Activated CD4-positive, alpha-beta memory T cell treated with anti-CD3 and anti-CD28 coated beads for 36 hours (primary cell): ENCODE measurements around the gene PLPP7. TPM values are rescaled to one million over a fixed set of nuclear protein-coding genes. Genes with fewer than 3 reads are reported as not detected.
"Not testable (repeated sequence)": the region's sequence is repeated elsewhere in the genome, so short reads cannot be mapped to it uniquely, and the experiment has no call there.

ENCODE experiments used
- CTCF ChIA-PET: fragments of 350-600 bp; sonication (Branson Sonifier 250); formaldehyde crosslinking; loops from one replicate; lab custom pipeline; 2021; ENCODE audit warnings: antibody characterized with exemption, inconsistent platforms; lab: Charles Lee
- POLR2A ChIA-PET: fragments of 350-600 bp; sonication (Branson Sonifier 250); formaldehyde crosslinking; loops from one replicate; lab custom pipeline; 2021; ENCODE audit warnings: antibody characterized with exemption; lab: Charles Lee
- DNase-seq: peaks from one replicate; pipeline ENCODE4 v3.0.0-alpha.2; 2020
- H3K27ac Mint-ChIP-seq: one replicate; pipeline ENCODE4 v1.8.0; 2021; ENCODE audit warnings: mixed read lengths
- H3K27me3 Mint-ChIP-seq: one replicate; pipeline ENCODE4 v1.8.0; 2021; ENCODE audit warnings: mixed read lengths
- H3K36me3 Mint-ChIP-seq: one replicate; pipeline ENCODE4 v1.8.0; 2021; ENCODE audit warnings: mixed read lengths
- H3K4me1 Mint-ChIP-seq: one replicate; pipeline ENCODE4 v1.8.0; 2021; ENCODE audit warnings: low read depth, mixed read lengths
- H3K4me3 Mint-ChIP-seq: one replicate; pipeline ENCODE4 v1.8.0; 2021; ENCODE audit warnings: mild to moderate bottlenecking, mixed read lengths
- H3K9me3 Mint-ChIP-seq: one replicate; pipeline ENCODE4 v1.8.0; 2021; ENCODE audit warnings: mixed read lengths
- intact Hi-C: fragments of 100-400 bp; cut with micrococcal nuclease; formaldehyde crosslinking; loops from one replicate; pipeline ENCODE4 v1.15.1; 2023
- total RNA-seq, 2 experiments: library from RNA; stranded (reverse); gene quantifications; one replicate each; pipeline ENCODE4 v1.2.3, GENCODE V29; 2021

The PLPP7 gene
- not detected for total RNA-seq

DNA sequence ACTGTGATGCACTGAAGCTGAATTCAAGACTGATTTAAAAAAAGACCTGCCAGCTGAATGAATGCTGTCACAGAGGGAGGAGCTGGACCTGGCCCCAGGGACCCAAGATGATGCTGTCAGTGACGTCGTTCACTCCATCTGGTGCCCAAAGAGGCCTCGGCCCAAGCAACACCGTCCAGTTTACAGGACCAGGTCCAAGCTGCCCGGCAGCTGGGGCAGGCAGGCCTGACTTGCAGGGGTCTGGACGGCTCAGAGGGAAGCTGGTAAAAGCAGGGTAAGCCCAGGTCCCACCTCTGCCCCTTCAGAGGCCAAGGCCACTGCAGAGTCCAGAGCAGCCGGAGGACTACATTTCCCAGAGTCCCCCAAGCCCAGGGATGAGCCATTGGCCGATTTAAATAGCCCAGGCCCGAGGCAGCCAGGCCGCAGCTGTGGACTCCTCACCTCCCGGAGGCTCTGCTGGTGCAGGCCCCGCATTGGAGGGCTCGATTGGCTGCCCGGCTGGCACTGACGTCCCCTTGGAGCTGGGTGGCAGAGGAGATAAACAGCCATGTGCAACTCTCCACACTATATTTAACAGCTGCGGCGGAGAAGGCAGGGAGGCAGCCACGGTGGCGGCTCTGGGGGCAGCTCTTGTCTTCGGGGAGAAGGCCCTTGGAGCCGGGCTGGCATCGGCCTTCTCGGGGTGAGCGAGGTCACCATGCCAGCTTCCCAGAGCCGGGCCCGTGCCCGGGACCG is at the start of gene PLPP7:
Gene PLPP7, plus strand, starts transcription at position 423 of the 735 bp plus-strand sequence. Its CDS starts 275 bp downstream, at position 698.
- H3K36me3 Mint-ChIP-seq = no peaks in the 10 kb centered on the region
- intact Hi-C loops = no loop called here
- no peak for DNase-seq
- CTCF ChIA-PET = interaction anchor here (1.0 to 1.5 kb wide), 3 partner anchors 7 to 61 kb away, joined by 3 to 4 read pairs (median 3); no protein-coding TSS in a partner anchor
- POLR2A ChIA-PET = no interaction called here
- no peak within 1 kb of the TSS for H3K4me3 Mint-ChIP-seq
- H3K27ac Mint-ChIP-seq = no peak within 1 kb of the TSS
- H3K9me3 Mint-ChIP-seq = no peaks in the 10 kb centered on the region
- no peaks in the 10 kb centered on the region for H3K27me3 Mint-ChIP-seq
- no peaks in the 10 kb centered on the region for H3K4me1 Mint-ChIP-seq

- no peak overlapping the region for H3K27ac Mint-ChIP-seq
- no peak for DNase-seq
- ChIA-PET CTCF (interaction anchor here (0.6 to 1.1 kb wide), 2 partner anchors 96 to 535 kb away, joined by 3 to 4 read pairs; no protein-coding TSS in a partner anchor), POLR2A (interaction anchor here (0.7 kb wide), 1 partner anchor 16 kb away, joined by 3 read pairs; no protein-coding TSS in a partner anchor)
- H3K36me3 Mint-ChIP-seq = peaks cover 6% of the 10 kb centered on the region
- peaks cover 3% of the 10 kb centered on the region for H3K9me3 Mint-ChIP-seq
- H3K27me3 Mint-ChIP-seq = no peaks in the 10 kb centered on the region
- intact Hi-C loops = no loop called here
- H3K4me3 Mint-ChIP-seq = no peak overlapping the region
- H3K4me1 Mint-ChIP-seq = peaks cover 26% of the 10 kb centered on the region
Observed at GRCh38 chr9:131240047-131240921, 49.2 kb upstream of the PLPP7 start.

- H3K27me3 Mint-ChIP-seq, H3K4me3 Mint-ChIP-seq, H3K9me3 Mint-ChIP-seq, DNase-seq, H3K4me1 Mint-ChIP-seq, intact Hi-C loops, H3K36me3 Mint-ChIP-seq, CTCF ChIA-PET, POLR2A ChIA-PET, H3K27ac Mint-ChIP-seq: not testable (repeated sequence)
Observed at GRCh38 chr9:131244331-131244730, 45.2 kb upstream of the PLPP7 start.

GRCh38 chr9:131246618-131247017 is 42.9 kb upstream of the PLPP7 start:
- ChIA-PET POLR2A (no interaction called here), CTCF (interaction anchor here (0.9 to 1.9 kb wide), 2 partner anchors 90 to 104 kb away, joined by 3 to 9 read pairs; no protein-coding TSS in a partner anchor)
- intact Hi-C loops = no loop called here
- H3K4me3 Mint-ChIP-seq = no peak overlapping the region
- no peak overlapping the region for H3K27ac Mint-ChIP-seq
- H3K27me3 Mint-ChIP-seq = no peaks in the 10 kb centered on the region
- H3K4me1 Mint-ChIP-seq = no peaks in the 10 kb centered on the region
- peaks cover 3% of the 10 kb centered on the region for H3K36me3 Mint-ChIP-seq
- DNase-seq = no peak
- H3K9me3 Mint-ChIP-seq = peaks cover 3% of the 10 kb centered on the region

- Mint-ChIP-seq H3K36me3 (no peaks in the 10 kb centered on the region), H3K4me3 (peak overlapping the region; percentile 78), H3K9me3 (no peaks in the 10 kb centered on the region), H3K27me3 (no peaks in the 10 kb centered on the region), H3K4me1 (peaks cover 30% of the 10 kb centered on the region), H3K27ac (peak overlapping the region; percentile 88)
- ChIA-PET CTCF (interaction anchor here (1.3 to 9.7 kb wide), 4 partner anchors 14 to 84 kb away, joined by 3 to 109 read pairs (median 7); partner anchors contain the start of gene FAM78A), POLR2A (interaction anchor here (0.8 to 8.0 kb wide), 7 partner anchors 9 to 38 kb away, joined by 3 to 180 read pairs (median 5); partner anchors contain the start of gene FAM78A)
- intact Hi-C loops = loop anchor here (1.0 to 5.0 kb wide), 4 partner anchors 14 to 75 kb away; no protein-coding TSS in a partner anchor
- no peak for DNase-seq
Observed at GRCh38 chr9:131252120-131252519, 37.4 kb upstream of the PLPP7 start.

DNA sequence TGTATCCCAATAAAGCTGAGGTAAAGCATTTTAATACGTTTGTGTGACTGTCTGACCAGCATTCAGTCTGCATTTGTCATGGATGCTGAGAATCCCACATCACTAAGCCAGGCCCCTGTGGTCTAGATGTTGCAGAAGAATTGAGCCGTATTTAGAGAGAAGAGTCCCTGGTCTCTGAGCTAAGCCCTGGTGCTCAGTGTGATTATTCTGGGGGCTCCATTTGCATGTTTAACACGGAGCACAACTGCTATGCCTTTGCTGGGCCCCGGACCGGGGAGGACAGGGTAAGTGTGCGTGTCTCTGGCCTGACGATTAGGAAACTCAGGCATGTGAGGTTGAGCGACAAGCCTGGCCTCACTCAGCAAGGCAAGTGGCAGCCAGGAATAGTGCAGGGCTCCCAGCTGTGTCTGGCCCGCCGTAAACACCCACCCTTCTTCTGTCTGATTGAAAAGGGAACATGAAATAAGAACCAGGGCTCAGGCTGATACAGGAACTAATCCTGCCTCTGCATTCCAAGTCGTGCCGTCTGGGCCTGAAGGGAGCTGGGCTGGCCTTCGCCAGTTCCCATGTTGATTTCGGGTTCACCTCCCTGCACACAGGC is 35.5 kb upstream of the PLPP7 start:
- no peaks in the 10 kb centered on the region for H3K27me3 Mint-ChIP-seq
- ChIA-PET POLR2A (interaction anchor here (0.7 to 8.0 kb wide), 3 partner anchors 10 to 128 kb away, joined by 3 to 180 read pairs (median 5); partner anchors contain the start of genes FAM78A and NUP214), CTCF (interaction anchor here (0.9 to 9.7 kb wide), 4 partner anchors 18 to 197 kb away, joined by 3 to 109 read pairs (median 6); partner anchors contain the start of gene FAM78A)
- peaks cover 2% of the 10 kb centered on the region for H3K36me3 Mint-ChIP-seq
- peak overlapping the region; percentile 43 for H3K4me3 Mint-ChIP-seq
- H3K4me1 Mint-ChIP-seq = peaks cover 37% of the 10 kb centered on the region
- H3K27ac Mint-ChIP-seq = peak overlapping the region; percentile 88
- no peak for DNase-seq
- intact Hi-C loops = loop anchor here (5.0 kb wide), 1 partner anchor 77 kb away; no protein-coding TSS in a partner anchor
- H3K9me3 Mint-ChIP-seq = no peaks in the 10 kb centered on the region

DNA sequence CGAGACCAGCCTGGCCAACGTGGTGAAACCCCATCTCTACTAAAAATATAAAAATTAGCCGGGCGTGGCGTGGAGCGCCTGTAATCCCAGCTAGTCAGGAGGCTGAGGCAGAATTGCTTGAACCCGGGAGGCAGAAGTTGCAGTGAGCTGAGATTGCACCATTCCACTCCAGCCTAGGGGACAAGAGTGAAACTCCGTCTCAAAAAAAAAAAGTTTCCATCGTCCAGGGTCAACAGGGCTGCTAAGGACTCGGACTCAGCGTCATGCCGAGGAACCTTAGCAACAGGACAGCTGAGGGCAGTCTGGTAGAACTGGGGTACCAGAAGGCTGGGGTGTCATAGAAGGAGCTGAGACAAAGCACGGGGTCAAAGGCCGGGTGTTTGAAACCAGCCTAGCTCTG is 34.9 kb upstream of the PLPP7 start:
- H3K36me3 Mint-ChIP-seq = peaks cover 2% of the 10 kb centered on the region
- H3K27ac Mint-ChIP-seq = peak overlapping the region; percentile 97
- ChIA-PET POLR2A (interaction anchor here (0.7 to 8.0 kb wide), 4 partner anchors 10 to 129 kb away, joined by 3 to 180 read pairs (median 4); partner anchors contain the start of genes FAM78A and NUP214), CTCF (interaction anchor here (1.0 to 9.7 kb wide), 3 partner anchors 17 to 197 kb away, joined by 3 to 109 read pairs (median 3); partner anchors contain the start of gene FAM78A)
- no peaks in the 10 kb centered on the region for H3K9me3 Mint-ChIP-seq
- H3K4me1 Mint-ChIP-seq = peaks cover 37% of the 10 kb centered on the region
- DNase-seq = no peak
- no peaks in the 10 kb centered on the region for H3K27me3 Mint-ChIP-seq
- no peak overlapping the region for H3K4me3 Mint-ChIP-seq
- intact Hi-C loops = loop anchor here (5.0 kb wide), 1 partner anchor 77 kb away; no protein-coding TSS in a partner anchor

DNA sequence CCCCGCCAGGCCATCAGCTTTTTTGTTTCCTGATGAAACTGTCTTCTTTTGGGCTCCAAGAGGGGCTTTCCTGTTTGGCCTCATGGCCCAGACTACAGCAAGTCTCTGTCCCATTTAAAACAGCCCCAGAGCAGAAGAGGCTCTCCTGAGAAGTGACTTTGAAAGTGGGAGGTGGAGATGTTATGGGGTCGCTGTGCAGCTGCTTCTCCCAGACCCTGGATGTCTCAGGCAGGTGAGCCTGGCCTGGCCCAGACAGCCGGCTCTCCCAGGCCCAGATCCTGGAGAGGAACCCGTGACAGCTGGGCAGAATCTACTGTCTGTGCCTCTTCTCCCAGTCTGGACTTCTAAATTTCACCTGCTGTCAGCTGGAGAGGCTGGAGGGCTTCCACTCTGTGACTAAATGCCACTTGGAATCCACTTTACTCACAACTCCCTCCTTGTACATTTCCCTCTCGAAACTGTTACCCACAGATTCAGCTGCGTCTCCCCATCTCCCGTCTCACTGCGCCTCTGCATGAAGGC is 33.8 kb upstream of the PLPP7 start:
- ChIA-PET CTCF (interaction anchor here (0.9 to 9.7 kb wide), 4 partner anchors 16 to 81 kb away, joined by 3 to 109 read pairs (median 3); partner anchors contain the start of gene FAM78A), POLR2A (interaction anchor here (0.7 to 8.0 kb wide), 9 partner anchors 9 to 423 kb away, joined by 3 to 180 read pairs (median 4); partner anchors contain the start of genes FAM78A and NUP214)
- Mint-ChIP-seq H3K4me1 (peaks cover 44% of the 10 kb centered on the region), H3K9me3 (no peaks in the 10 kb centered on the region), H3K36me3 (peaks cover 8% of the 10 kb centered on the region), H3K4me3 (peak overlapping the region; percentile 84), H3K27ac (peak overlapping the region; percentile 97), H3K27me3 (no peaks in the 10 kb centered on the region)
- DNase-seq = no peak
- intact Hi-C loops = loop anchor here (1.0 kb wide), 2 partner anchors 11 to 17 kb away; no protein-coding TSS in a partner anchor

DNA sequence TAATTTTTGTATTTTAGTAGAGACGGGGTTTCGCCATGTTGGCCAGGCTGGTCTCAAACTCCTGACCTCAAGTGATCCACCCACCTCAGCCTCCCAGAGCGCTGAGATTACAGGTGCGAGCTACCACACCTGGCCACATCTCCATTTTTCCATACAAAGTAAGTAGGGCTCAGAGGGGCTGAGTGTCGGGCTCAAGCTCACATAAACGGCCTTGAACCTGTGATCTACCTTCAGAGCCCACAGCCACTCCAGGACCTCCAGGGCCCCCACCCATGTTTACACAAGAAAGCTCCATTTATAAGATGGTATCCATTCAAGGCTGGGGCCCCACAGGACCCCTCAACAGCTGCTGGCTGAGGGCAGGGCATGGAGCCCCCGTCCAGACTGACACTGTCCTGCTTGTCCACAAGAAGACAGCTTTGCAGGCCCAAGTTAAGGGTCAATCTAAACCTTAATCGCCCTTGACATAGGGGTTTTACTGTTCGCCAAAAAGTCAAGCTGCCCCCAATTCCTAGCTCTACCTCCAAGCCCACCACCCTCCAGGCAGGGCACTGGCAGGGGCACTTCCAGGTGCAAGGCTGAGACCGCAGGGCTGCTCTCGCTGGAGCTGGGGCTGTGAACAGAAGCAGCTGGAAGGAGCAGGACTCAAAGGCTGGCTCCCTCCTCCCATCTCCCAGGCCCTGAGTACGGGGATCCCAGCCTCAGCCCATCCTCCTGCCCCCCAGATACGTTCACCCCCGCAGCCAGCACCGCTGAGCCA is 32.1 kb upstream of the PLPP7 start:
- peaks cover 45% of the 10 kb centered on the region for H3K4me1 Mint-ChIP-seq
- intact Hi-C loops = no loop called here

DNA sequence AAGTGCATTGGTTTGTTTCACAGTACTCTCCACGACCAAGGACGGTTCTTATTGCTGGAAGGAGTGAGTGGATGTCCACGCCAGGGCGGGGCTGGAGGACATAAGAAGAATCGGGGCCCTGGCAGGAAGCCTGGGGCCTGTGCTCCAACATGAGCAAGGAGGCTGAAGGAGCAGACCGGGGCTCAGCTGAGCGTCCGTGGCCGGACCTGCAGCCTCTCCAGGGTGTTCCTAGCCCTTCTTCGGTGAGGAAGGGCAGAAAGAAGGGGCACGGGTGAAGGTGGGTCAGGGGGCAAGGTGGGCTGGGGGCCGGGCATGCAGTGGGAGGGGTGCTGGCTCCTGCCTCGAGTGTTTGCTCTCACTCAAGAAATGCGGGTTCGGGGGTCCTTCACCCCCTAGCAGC is 31.3 kb upstream of the PLPP7 start:
- peak overlapping the region; percentile 97 for H3K27ac Mint-ChIP-seq
- ChIA-PET CTCF (interaction anchor here (1.4 to 9.7 kb wide), 2 partner anchors 13 to 92 kb away, joined by 3 to 109 read pairs; partner anchors contain the start of gene FAM78A), POLR2A (interaction anchor here (8.0 kb wide), 1 partner anchor 13 kb away, joined by 180 read pairs; the partner anchor contains the start of gene FAM78A)
- H3K36me3 Mint-ChIP-seq = peaks cover 25% of the 10 kb centered on the region
- H3K27me3 Mint-ChIP-seq = no peaks in the 10 kb centered on the region
- H3K9me3 Mint-ChIP-seq = no peaks in the 10 kb centered on the region
- H3K4me3 Mint-ChIP-seq = no peak overlapping the region
- no peak for DNase-seq
- H3K4me1 Mint-ChIP-seq = peaks cover 50% of the 10 kb centered on the region
- intact Hi-C loops = no loop called here

More for the DNA sequence above, 32.1 kb upstream of the PLPP7 start:
- POLR2A ChIA-PET = interaction anchor here (0.6 to 8.0 kb wide), 5 partner anchors 14 to 365 kb away, joined by 3 to 180 read pairs (median 7); partner anchors contain the start of genes FAM78A and NUP214
- peak overlapping the region; percentile 29 for H3K4me3 Mint-ChIP-seq
- H3K9me3 Mint-ChIP-seq = no peaks in the 10 kb centered on the region
- CTCF ChIA-PET = interaction anchor here (1.4 to 9.7 kb wide), 2 partner anchors 14 to 93 kb away, joined by 3 to 109 read pairs; partner anchors contain the start of gene FAM78A
- H3K27ac Mint-ChIP-seq = peak overlapping the region; percentile 97
- H3K27me3 Mint-ChIP-seq = no peaks in the 10 kb centered on the region
- peaks cover 19% of the 10 kb centered on the region for H3K36me3 Mint-ChIP-seq
- no peak for DNase-seq
